ENCODE data around the gene LRBA.

DNA sequence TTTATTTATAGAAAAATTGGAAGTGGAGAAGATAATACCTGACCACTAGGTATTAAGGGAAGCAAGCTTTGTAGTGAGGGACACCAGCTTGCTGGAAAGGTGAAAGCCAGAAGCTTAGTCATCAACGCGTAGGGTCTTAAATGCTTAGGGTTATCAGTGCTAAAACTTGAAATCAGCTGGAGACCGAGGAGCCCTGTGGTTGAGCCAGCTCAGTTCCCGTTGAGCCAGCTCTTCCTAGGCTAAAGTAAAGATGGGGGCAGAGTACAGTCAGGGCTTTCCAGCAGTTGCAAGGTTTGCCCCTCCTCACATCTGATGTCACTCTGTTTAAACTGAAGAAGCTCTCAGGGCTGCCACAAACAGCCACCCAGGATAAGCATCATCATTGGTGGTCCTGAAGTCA is 696.1 kb downstream of the LRBA start:
- TF ChIP-seq, protein P1, sequence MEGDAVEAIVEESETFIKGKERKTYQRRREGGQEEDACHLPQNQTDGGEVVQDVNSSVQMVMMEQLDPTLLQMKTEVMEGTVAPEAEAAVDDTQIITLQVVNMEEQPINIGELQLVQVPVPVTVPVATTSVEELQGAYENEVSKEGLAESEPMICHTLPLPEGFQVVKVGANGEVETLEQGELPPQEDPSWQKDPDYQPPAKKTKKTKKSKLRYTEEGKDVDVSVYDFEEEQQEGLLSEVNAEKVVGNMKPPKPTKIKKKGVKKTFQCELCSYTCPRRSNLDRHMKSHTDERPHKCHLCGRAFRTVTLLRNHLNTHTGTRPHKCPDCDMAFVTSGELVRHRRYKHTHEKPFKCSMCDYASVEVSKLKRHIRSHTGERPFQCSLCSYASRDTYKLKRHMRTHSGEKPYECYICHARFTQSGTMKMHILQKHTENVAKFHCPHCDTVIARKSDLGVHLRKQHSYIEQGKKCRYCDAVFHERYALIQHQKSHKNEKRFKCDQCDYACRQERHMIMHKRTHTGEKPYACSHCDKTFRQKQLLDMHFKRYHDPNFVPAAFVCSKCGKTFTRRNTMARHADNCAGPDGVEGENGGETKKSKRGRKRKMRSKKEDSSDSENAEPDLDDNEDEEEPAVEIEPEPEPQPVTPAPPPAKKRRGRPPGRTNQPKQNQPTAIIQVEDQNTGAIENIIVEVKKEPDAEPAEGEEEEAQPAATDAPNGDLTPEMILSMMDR (IDR thresholded peaks at IDR 0.05; ENCODE audit: extremely low read depth in 1 of 2, insufficient read depth in 1 of 2, low read depth in 1 of 2, low read length in 2 of 2), result no peak
- TF ChIP-seq, protein P2, sequence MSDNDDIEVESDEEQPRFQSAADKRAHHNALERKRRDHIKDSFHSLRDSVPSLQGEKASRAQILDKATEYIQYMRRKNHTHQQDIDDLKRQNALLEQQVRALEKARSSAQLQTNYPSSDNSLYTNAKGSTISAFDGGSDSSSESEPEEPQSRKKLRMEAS (IDR thresholded peaks at IDR 0.05; ENCODE audit: insufficient read depth, insufficient read length), result no peak
- TF ChIP-seq POLR2A (IDR thresholded peaks at IDR 0.05; ENCODE audit: low read depth, low read length) (no peak), JUN (IDR thresholded peaks at IDR 0.05; ENCODE audit: borderline replicate concordance, insufficient read depth, insufficient read length, low read depth) (no peak), POLR2AphosphoS5 (IDR thresholded peaks at IDR 0.05; ENCODE audit: insufficient read depth, low read depth, low read length) (no peak)
